Heart left ventricle (tissue), 16 donors: ENCODE measurements around the gene PCDHA7. TPM values are rescaled to one million over a fixed set of nuclear protein-coding genes. Genes with fewer than 3 reads are reported as not detected.

Experiments used
- ATAC-seq, 4 donors: fragments of 200-7000 bp; cut with Tn5 transposase; one replicate each; pipeline ENCODE4 v1.9.1; 2020 to 2022; ENCODE audit warnings: moderate library complexity in 4 of 4, mild to moderate bottlenecking in 3 of 4, moderate number of reproducible peaks in 1 of 4
- DNase-seq, 5 donors: peaks; one replicate each; pipeline ENCODE4 v3.0.0-alpha.2; 2020
- H3K27ac ChIP-seq, 12 donors: fragments of 200-600 bp; sonication (generic) in 4 of 12; one replicate each; pipeline versions ENCODE4 v1.5.0 to v1.8.0; 2016 to 2022; ENCODE audit warnings: mild to moderate bottlenecking in 2 of 12
- H3K27me3 ChIP-seq, 9 donors: fragments of 200-600 bp; sonication (generic) in 2 of 9; one replicate each; pipeline versions ENCODE4 v1.5.1 to v1.8.0; 2016 to 2022; ENCODE audit warnings: mild to moderate bottlenecking in 3 of 9
- H3K36me3 ChIP-seq, 9 donors: fragments of 200-600 bp; sonication (generic) in 2 of 9; one replicate each; pipeline versions ENCODE4 v1.5.0 to v1.8.0; 2018 to 2022; ENCODE audit warnings: mild to moderate bottlenecking in 2 of 9
- H3K4me1 ChIP-seq, 12 donors: fragments of 200-600 bp; sonication (generic) in 4 of 12; one replicate each; pipeline versions ENCODE4 v1.5.0 to v1.8.0; 2016 to 2022; ENCODE audit warnings: mild to moderate bottlenecking in 3 of 12
- H3K4me3 ChIP-seq, 12 donors: fragments of 200-600 bp; sonication (generic) in 4 of 12; one replicate each; pipeline versions ENCODE4 v1.5.0 to v1.8.0; 2017 to 2022; ENCODE audit warnings: mild to moderate bottlenecking in 9 of 12, moderate library complexity in 4 of 12
- H3K9me3 ChIP-seq, 12 donors: fragments of 200-600 bp; sonication (generic) in 4 of 12; one replicate each; pipeline versions ENCODE4 v1.5.0 to v1.8.0; 2016 to 2022; ENCODE audit warnings: mild to moderate bottlenecking in 1 of 12
- POLR2A ChIP-seq, 2 donors: fragments of 450-650 bp; IDR thresholded peaks; one replicate each; pipeline ENCODE4 v1.6.1; 2017; ENCODE audit warnings: antibody characterized with exemption in 2 of 2, mild to moderate bottlenecking in 2 of 2, moderate library complexity in 2 of 2
- WGBS, 4 donors: extraction: QIAGEN DNeasy Blood & Tissue Kit in 2 of 4; methylation state at CpG; one replicate each; pipeline versions ENCODE4 v1.1.5 to v1.1.7; 2013 to 2018; 5-methylcytosine and 5-hydroxymethylcytosine counted together
- intact Hi-C, 10 donors: fragments of 100-400 bp; cut with DNase I; formaldehyde crosslinking; loops; one replicate each; pipeline versions ENCODE4 v1.11.1 to v1.14.2; 2022
- polyA plus RNA-seq, 2 donors: library from polyadenylated mRNA; stranded (reverse); fragments of 200-250 nt; gene quantifications; one replicate each; pipeline ENCODE4 v1.2.3, GENCODE V29; 2013
- total RNA-seq, 9 donors: library from RNA; depleted of rRNA in 2 of 9; stranded (reverse); fragments of >200 nt in 2 of 9; fragmentation: NEBNext Ultra II Directional in 3 of 9; extraction: Animal tissue kit (Norgen Biotek cat#: 25700) in 3 of 9; gene quantifications; one replicate each; pipeline versions ENCODE4 v1.1.0 to v1.2.4, GENCODE V29; 2016 to 2023
- TF ChIP-seq, protein P1 (sequence below), 12 donors: fragments of 200-600 bp; sonication (generic) in 4 of 12; IDR thresholded peaks; one replicate each; pipeline versions ENCODE4 v1.5.0 to v1.8.0; 2018 to 2022; ENCODE audit warnings: antibody characterized with exemption in 12 of 12, mild to moderate bottlenecking in 5 of 12
- donor health status: ischemic (EF 13 %, LVEDD 7.1; RV severe dilation, severe dysfunction).
- donor health status: healthy with polysubstance abuse.
- donor health status: DM: no; HTN: yes; CAD: no.
- donor health status: DM: no; HTN: no; CAD: no.
- donor health status: ischemic (EF 25% LVEDD 6.9; RV normal size, moderate dysfunction).
- donor health status: ischemic (EF 25% LVEDD 5.7; RV mildly dilated, moderate dysfunction).
- donor health status: healthy.
- donor health status: DM: yes; HTN: yes; CAD: no.
- donor health status: ischemic (EF 35%, LVEDD 5.7; RV mildly dilated, moderate dysfunction).
- donor health status: nonischemic (EF 11% LVEDD 7.7; RV severe dilation, severe dysfunction).
- donor health status: DM: yes; HTN: yes; CAD: no.
- donor health status: PGD.
- donor health status: ischemic (EF 29% LVEDD 5.4; RV normal size, mild dysfunction).
- donor health status: nonischemic (EF 23%, LVEDD 6.1; RV moderate dilation, normal function).

PCDHA7 gene
- total and polyA plus RNA-seq, 11 donors: 0.03 to 0.27 (median 0.16) TPM; not detected in 6

DNA sequence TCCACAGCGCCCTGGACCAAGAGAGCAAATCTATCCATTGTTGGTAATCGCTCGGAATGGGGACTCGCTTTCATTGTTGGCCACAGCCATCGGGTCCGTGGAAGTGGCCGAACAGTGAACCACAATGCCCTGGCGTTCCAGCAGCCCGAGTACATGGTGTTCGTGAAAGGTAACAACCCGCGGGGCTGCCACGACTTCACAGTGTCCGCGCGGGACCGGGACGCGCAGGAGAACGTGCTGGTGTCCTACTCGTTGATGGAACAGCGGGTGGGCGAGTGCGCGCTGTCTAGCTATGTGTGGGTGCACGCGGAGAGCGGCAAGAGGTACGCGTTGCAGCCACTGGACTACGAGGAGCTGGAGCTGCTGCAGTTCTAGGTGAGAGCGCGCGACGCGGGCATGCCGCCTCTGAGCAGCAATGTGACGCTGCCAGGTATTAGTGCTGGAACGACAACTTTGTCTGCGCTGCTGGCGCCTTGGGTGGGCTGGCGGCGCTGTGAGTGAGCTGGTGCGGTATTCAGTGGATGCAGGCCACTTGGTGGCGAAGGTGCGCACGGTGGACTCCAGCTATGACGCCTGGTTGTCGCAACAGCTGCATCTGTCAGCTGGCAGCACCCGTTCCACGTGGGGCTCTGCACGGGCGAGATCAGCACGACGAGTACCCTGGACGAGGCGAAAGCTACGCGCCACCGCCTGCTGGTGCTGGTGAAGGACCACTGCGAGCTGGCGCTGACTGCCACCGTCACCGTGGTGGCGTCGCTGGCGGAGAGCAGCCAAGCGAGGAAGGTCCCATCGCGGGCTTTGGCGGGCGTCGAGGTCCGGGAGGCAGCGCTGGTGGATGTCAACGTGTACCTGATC lies 28.6 kb downstream of the PCDHA7 start:
- Histone ChIP-seq H3K27ac (no peak overlapping the region), H3K36me3 (no peaks in the 10 kb centered on the region), H3K27me3 (peaks cover 0 to 64% (median 4%) of the 10 kb centered on the region in 9 donors), H3K9me3 (peaks cover 0 to 36% (median 16%) of the 10 kb centered on the region in 12 donors), H3K4me1 (no peaks in the 10 kb centered on the region), H3K4me3 (no peak overlapping the region)
- peak in 1 of 5 donors; percentile 44 for DNase-seq
- WGBS, 4 donors: 33 to 51% (median 46%) methylated on average over 58 to 76 of the region's 76 CpGs
- no peak for ATAC-seq
- intact Hi-C loops: loop anchor here in 1 of 10 donors (10.0 kb wide), 1 partner anchor 182 kb away; no protein-coding TSS in a partner anchor
- no peak for TF ChIP-seq POLR2A (IDR thresholded peaks at IDR 0.05)
- TF ChIP-seq, protein P1, sequence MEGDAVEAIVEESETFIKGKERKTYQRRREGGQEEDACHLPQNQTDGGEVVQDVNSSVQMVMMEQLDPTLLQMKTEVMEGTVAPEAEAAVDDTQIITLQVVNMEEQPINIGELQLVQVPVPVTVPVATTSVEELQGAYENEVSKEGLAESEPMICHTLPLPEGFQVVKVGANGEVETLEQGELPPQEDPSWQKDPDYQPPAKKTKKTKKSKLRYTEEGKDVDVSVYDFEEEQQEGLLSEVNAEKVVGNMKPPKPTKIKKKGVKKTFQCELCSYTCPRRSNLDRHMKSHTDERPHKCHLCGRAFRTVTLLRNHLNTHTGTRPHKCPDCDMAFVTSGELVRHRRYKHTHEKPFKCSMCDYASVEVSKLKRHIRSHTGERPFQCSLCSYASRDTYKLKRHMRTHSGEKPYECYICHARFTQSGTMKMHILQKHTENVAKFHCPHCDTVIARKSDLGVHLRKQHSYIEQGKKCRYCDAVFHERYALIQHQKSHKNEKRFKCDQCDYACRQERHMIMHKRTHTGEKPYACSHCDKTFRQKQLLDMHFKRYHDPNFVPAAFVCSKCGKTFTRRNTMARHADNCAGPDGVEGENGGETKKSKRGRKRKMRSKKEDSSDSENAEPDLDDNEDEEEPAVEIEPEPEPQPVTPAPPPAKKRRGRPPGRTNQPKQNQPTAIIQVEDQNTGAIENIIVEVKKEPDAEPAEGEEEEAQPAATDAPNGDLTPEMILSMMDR (IDR thresholded peaks at IDR 0.05): no peak

DNA sequence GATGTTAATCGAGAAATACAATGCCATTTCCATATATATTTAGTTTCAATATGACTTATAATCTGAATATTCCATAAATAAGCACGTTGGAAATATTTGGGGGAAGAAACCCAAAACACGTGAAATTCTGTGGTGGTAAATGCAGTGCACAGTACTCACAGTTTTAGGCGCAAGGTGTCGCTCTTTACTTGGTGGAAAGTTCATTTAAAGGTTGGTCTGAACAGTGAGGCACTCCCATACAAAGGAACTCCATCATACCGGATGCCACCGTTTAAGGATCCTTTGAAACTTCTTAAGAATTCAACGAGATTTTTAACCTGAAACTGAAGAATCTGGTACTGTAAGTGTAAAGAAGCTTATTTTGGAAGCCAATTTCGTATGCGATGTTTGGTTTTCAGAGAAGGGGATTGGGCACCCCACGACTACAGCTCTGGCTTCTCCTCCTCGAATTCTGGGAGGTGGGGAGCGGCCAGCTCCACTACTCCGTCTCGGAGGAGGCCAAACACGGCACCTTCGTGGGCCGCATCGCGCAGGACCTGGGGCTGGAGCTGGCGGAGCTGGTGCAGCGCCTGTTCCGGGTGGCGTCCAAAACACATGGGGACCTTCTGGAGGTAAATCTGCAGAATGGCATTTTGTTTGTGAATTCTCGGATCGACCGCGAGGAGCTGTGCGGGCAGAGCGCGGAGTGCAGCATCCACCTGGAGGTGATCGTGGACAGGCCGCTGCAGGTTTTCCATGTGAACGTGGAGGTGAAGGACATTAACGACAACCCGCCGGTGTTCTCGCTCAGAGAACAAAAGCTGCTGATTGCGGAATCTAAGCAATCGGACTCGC lies 34.9 kb downstream of the PCDHA7 start, which contains the start of gene PCDHA11:
TSS of gene PCDHA11 (plus strand) at position 237 of the 834 bp plus-strand sequence. CDS start at position 384, 147 bp downstream.
- 12 to 22% (median 15%) methylated on average over 41 of the region's 41 CpGs for WGBS, 4 donors

DNA sequence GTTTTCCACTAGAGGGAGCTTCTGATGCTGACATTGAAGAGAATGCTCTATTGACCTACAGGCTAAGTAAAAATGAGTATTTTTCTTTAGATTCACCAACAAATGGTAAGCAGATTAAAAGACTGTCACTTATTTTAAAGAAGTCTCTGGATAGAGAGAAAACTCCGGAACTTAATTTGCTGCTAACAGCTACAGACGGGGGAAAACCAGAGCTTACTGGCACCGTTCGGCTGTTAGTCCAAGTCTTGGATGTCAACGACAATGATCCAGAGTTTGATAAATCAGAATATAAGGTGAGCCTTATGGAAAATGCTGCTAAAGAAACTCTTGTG lies 35.5 kb downstream of the PCDHA7 start:
- H3K4me1 ChIP-seq: no peaks in the 10 kb centered on the region
- no peaks in the 10 kb centered on the region for H3K36me3 ChIP-seq
- H3K27me3 ChIP-seq: peaks cover 0 to 81% (median 13%) of the 10 kb centered on the region in 9 donors
- peaks cover 0 to 30% (median 15%) of the 10 kb centered on the region in 12 donors for H3K9me3 ChIP-seq
- intact Hi-C loops: loop anchor here in 2 of 10 donors (5.0 to 10.0 kb wide), 2 partner anchors 173 to 175 kb away; no protein-coding TSS in a partner anchor
- no peak for DNase-seq
- no peak overlapping the region for H3K4me3 ChIP-seq
- no peak overlapping the region for H3K27ac ChIP-seq
- WGBS, 4 donors: 50 to 57% (median 52%) methylated on average over 5 of the region's 5 CpGs
- TF ChIP-seq POLR2A (IDR thresholded peaks at IDR 0.05): no peak
- TF ChIP-seq, protein P1 (IDR thresholded peaks at IDR 0.05): peak in 2 of 12 donors; percentile 7 to 18
- no peak for ATAC-seq

More for the DNA sequence above, 34.9 kb downstream of the PCDHA7 start, which contains the start of gene PCDHA11:
- no peak for DNase-seq
- no peak within 1 kb of the TSS for H3K27ac ChIP-seq
- H3K9me3 ChIP-seq: peaks cover 0 to 31% (median 16%) of the 10 kb centered on the region in 12 donors
- H3K4me1 ChIP-seq: no peaks in the 10 kb centered on the region
- H3K27me3 ChIP-seq: peaks cover 0 to 77% (median 11%) of the 10 kb centered on the region in 9 donors
- H3K36me3 ChIP-seq: no peaks in the 10 kb centered on the region
- intact Hi-C loops: loop anchor here in 2 of 10 donors (5.0 to 10.0 kb wide), 2 partner anchors 173 to 176 kb away; no protein-coding TSS in a partner anchor
- no peak for ATAC-seq
- no peak for TF ChIP-seq POLR2A (IDR thresholded peaks at IDR 0.05)
- TF ChIP-seq, protein P1 (IDR thresholded peaks at IDR 0.05): peak in 2 of 12 donors; percentile 19 to 29
- H3K4me3 ChIP-seq: peak within 1 kb of the TSS in 2 of 12 donors; percentile 8 to 16
